HG03025 (cell line): ENCODE data around the gene ANKRD44.
"Not testable (repeated sequence)": the region's sequence is repeated elsewhere in the genome, so short reads cannot be mapped to it uniquely, and the experiment has no call there.

Source experiments
- ATAC-seq: cut with Tn5 transposase; IDR thresholded peaks from one replicate; pipeline ENCODE4 v1.9.1; 2021; ENCODE audit warnings: mild to moderate bottlenecking, moderate library complexity; ENCODE audit not compliant: unreplicated experiment, low FRiP score

The ANKRD44 gene

GRCh38 chr2:197011021-197011417 is 299.6 kb downstream of the ANKRD44 start:
- ATAC-seq: no peak

GRCh38 chr2:197010200-197011020 is 300.2 kb downstream of the ANKRD44 start:
- no peak for ATAC-seq

- not testable (repeated sequence) for ATAC-seq
Observed at GRCh38 chr2:197008741-197009341, 301.7 kb downstream of the ANKRD44 start.

- no peak for ATAC-seq
Observed at GRCh38 chr2:197007716-197008628, 302.6 kb downstream of the ANKRD44 start.

GRCh38 chr2:197001921-197002320 is 308.7 kb downstream of the ANKRD44 start:
- no peak for ATAC-seq

GRCh38 chr2:196995757-196996314 is 314.7 kb downstream of the ANKRD44 start:
- ATAC-seq: no peak

- ATAC-seq: no peak
Observed at GRCh38 chr2:196994764-196995163, 315.8 kb downstream of the ANKRD44 start.

GRCh38 chr2:196993617-196994016 is 317.0 kb downstream of the ANKRD44 start:
- no peak for ATAC-seq

- no peak for ATAC-seq
Observed at GRCh38 chr2:196992466-196992865, 318.1 kb downstream of the ANKRD44 start.

GRCh38 chr2:196990788-196991461 is 319.7 kb downstream of the ANKRD44 start:
- no peak for ATAC-seq

- ATAC-seq: no peak
Observed at GRCh38 chr2:196990092-196990491, 320.5 kb downstream of the ANKRD44 start.

- ATAC-seq: no peak
Observed at GRCh38 chr2:196989496-196989895, 321.1 kb downstream of the ANKRD44 start.

GRCh38 chr2:196988639-196989038 is 321.9 kb downstream of the ANKRD44 start:
- no peak for ATAC-seq

- ATAC-seq: no peak
Observed at GRCh38 chr2:196987649-196988364, 322.8 kb downstream of the ANKRD44 start.

GRCh38 chr2:196987298-196987648 is 323.3 kb downstream of the ANKRD44 start:
- ATAC-seq: no peak

- ATAC-seq: no peak
Observed at GRCh38 chr2:196985511-196986183, 324.9 kb downstream of the ANKRD44 start.

GRCh38 chr2:196984903-196985302 is 325.7 kb downstream of the ANKRD44 start:
- no peak for ATAC-seq

GRCh38 chr2:196983934-196984333 is 326.6 kb downstream of the ANKRD44 start:
- no peak for ATAC-seq

GRCh38 chr2:196980473-196980872 is 330.1 kb downstream of the ANKRD44 start:
- ATAC-seq: no peak
